ENCODE data around the gene MIEF1.

- no peak for TF ChIP-seq CTCF (IDR thresholded peaks at IDR 0.05)
- TF ChIP-seq POLR2A (IDR thresholded peaks at IDR 0.05) = no peak
These were observed 38.1 kb upstream of the MIEF1 start for GRCh38 chr22:39463931-39464390.
